ENCODE results near the gene LRRK2.

Gene LRRK2

GRCh38 chr12:40224439-40225291, at the start of gene LRRK2:
LRRK2 (plus strand) TSS chr12:40224997; CDS start chr12:40225132, 135 bp downstream.
- no peak for DNase-seq (ENCODE audit: low read depth in 2 of 3, low spot score in 1 of 3)

GRCh38 chr12:40175045-40175444, 49.8 kb upstream of the LRRK2 start:
- DNase-seq (ENCODE audit: low read depth in 2 of 3, low spot score in 1 of 3): no peak

GRCh38 chr12:40175489-40175888, 49.3 kb upstream of the LRRK2 start:
- no peak for DNase-seq (ENCODE audit: low read depth in 2 of 3, low spot score in 1 of 3)

- no peak for DNase-seq (ENCODE audit: low read depth in 2 of 3, low spot score in 1 of 3)
Measured at GRCh38 chr12:40178701-40179100, 46.1 kb upstream of the LRRK2 start.

GRCh38 chr12:40181490-40181889, 43.3 kb upstream of the LRRK2 start:
- no peak for DNase-seq (ENCODE audit: low read depth in 2 of 3, low spot score in 1 of 3)

GRCh38 chr12:40183715-40184114, 41.1 kb upstream of the LRRK2 start:
- no peak for DNase-seq (ENCODE audit: low read depth in 2 of 3, low spot score in 1 of 3)

- no peak for DNase-seq (ENCODE audit: low read depth in 2 of 3, low spot score in 1 of 3)
Measured at GRCh38 chr12:40184493-40185302, 40.1 kb upstream of the LRRK2 start.

- DNase-seq (ENCODE audit: low read depth in 2 of 3, low spot score in 1 of 3): no peak
Measured at GRCh38 chr12:40185303-40185693, 39.5 kb upstream of the LRRK2 start.

- DNase-seq (ENCODE audit: low read depth in 2 of 3, low spot score in 1 of 3): no peak
Measured at GRCh38 chr12:40188558-40189320, 36.1 kb upstream of the LRRK2 start.

- no peak for DNase-seq (ENCODE audit: low read depth in 2 of 3, low spot score in 1 of 3)
Measured at GRCh38 chr12:40192704-40193255, 32.0 kb upstream of the LRRK2 start.

- no peak for DNase-seq (ENCODE audit: low read depth in 2 of 3, low spot score in 1 of 3)
Measured at GRCh38 chr12:40194846-40195245, 30.0 kb upstream of the LRRK2 start.

GRCh38 chr12:40197590-40197989, 27.2 kb upstream of the LRRK2 start:
- DNase-seq (ENCODE audit: low read depth in 2 of 3, low spot score in 1 of 3): no peak

GRCh38 chr12:40198601-40199000, 26.2 kb upstream of the LRRK2 start:
- DNase-seq (ENCODE audit: low read depth in 2 of 3, low spot score in 1 of 3): no peak

- no peak for DNase-seq (ENCODE audit: low read depth in 2 of 3, low spot score in 1 of 3)
Measured at GRCh38 chr12:40202095-40203059, 22.4 kb upstream of the LRRK2 start.

- DNase-seq (ENCODE audit: low read depth in 2 of 3, low spot score in 1 of 3): no peak
Measured at GRCh38 chr12:40203060-40203430, 21.8 kb upstream of the LRRK2 start.

GRCh38 chr12:40204337-40204736, 20.5 kb upstream of the LRRK2 start:
- DNase-seq (ENCODE audit: low read depth in 2 of 3, low spot score in 1 of 3): no peak

GRCh38 chr12:40207551-40207950, 17.2 kb upstream of the LRRK2 start:
- no peak for DNase-seq (ENCODE audit: low read depth in 2 of 3, low spot score in 1 of 3)

GRCh38 chr12:40208707-40209446, 15.9 kb upstream of the LRRK2 start:
- DNase-seq (ENCODE audit: low read depth in 2 of 3, low spot score in 1 of 3): no peak

GRCh38 chr12:40209886-40210285, 14.9 kb upstream of the LRRK2 start:
- no peak for DNase-seq (ENCODE audit: low read depth in 2 of 3, low spot score in 1 of 3)
